Brain microvascular endothelial cell (primary cell): ENCODE data around the gene CRY1.
A peak's percentile ranks its signal among the peaks of the same experiment; 100 is the strongest.
"Not testable (repeated sequence)": the region's sequence is repeated elsewhere in the genome, so short reads cannot be mapped to it uniquely, and the experiment has no call there.

Experiments
- DNase-seq: peaks from one replicate; pipeline ENCODE4 v3.0.0-alpha.2; 2020
- H3K27ac ChIP-seq: fragments of 250-450 bp; sonication (Bioruptor Pico); 2 replicates; pipeline ENCODE4 v1.5.1; 2020; ENCODE audit warnings: mild to moderate bottlenecking, moderate library complexity
- H3K27me3 ChIP-seq: fragments of 250-450 bp; sonication (Bioruptor Pico); replicated peaks from 2 replicates; pipeline ENCODE4 v1.5.1; 2020; ENCODE audit warnings: mild to moderate bottlenecking
- H3K36me3 ChIP-seq: fragments of 250-450 bp; sonication (Bioruptor Pico); replicated peaks from 2 replicates; pipeline ENCODE4 v1.5.1; 2020; ENCODE audit warnings: mild to moderate bottlenecking
- H3K4me3 ChIP-seq: 2 replicates; pipeline ENCODE4 v1.5.1; 2011; ENCODE audit warnings: low read depth, mild to moderate bottlenecking, control low read depth, low read length, moderate library complexity
- in situ Hi-C: cut with HindIII; loops from 2 replicates; pipeline ENCODE4 v1.10.0; 2017; ENCODE audit warnings: low sequenced_read_pairs, low pct_ligation_motif_present
- TF ChIP-seq, protein P1 (sequence below): IDR thresholded peaks from 2 replicates; pipeline ENCODE4 v1.5.1; 2011; ENCODE audit warnings: low read depth, mild to moderate bottlenecking, moderate library complexity, low read length, control low read depth, inconsistent platforms; ENCODE audit errors: missing control alignments

Gene CRY1

DNA sequence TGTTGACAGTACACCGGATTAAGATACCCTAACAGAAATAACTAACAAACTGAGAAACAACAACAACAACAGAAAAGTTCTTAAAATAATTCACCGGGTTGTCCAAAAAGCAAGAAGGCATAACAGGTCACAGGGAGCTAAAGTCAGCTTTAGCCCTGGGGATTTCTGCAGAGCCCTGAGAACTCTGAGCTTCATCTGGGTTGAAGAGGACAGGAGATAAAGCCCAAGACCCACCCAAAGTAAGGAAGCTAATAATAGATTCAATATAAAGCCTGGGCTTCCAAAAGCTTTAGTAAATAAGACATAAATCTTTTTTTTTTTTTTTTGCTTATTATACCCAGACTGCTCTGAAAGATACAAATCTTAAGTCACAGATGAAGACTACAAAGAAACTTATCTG lies 62.3 kb downstream of the CRY1 start:
- Histone ChIP-seq H3K27me3 (no peaks in the 10 kb centered on the region), H3K36me3 (no peaks in the 10 kb centered on the region), H3K27ac (no peak overlapping the region), H3K4me3 (no peak overlapping the region)
- no peak for DNase-seq
- TF ChIP-seq, protein P1, sequence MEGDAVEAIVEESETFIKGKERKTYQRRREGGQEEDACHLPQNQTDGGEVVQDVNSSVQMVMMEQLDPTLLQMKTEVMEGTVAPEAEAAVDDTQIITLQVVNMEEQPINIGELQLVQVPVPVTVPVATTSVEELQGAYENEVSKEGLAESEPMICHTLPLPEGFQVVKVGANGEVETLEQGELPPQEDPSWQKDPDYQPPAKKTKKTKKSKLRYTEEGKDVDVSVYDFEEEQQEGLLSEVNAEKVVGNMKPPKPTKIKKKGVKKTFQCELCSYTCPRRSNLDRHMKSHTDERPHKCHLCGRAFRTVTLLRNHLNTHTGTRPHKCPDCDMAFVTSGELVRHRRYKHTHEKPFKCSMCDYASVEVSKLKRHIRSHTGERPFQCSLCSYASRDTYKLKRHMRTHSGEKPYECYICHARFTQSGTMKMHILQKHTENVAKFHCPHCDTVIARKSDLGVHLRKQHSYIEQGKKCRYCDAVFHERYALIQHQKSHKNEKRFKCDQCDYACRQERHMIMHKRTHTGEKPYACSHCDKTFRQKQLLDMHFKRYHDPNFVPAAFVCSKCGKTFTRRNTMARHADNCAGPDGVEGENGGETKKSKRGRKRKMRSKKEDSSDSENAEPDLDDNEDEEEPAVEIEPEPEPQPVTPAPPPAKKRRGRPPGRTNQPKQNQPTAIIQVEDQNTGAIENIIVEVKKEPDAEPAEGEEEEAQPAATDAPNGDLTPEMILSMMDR, result no peak
- in situ Hi-C loops, result no loop called here

DNA sequence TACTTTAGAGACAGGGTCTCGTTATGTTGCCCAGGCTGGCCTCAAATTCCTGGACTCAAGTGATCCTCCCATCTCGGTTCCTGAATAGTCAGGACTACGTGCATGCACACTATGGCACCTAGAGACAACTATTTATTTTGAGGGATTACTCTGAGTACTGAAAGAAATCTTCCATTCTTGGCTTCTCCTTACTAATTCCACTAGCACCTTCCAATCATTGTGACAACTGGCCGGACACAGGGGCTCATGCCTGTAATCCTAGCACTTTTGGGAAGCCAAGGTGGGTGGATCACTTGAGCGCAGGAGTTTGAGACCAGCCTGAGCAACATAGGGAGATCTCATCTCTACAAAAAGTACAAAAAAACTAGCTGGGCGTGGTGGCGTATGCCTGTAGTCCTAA lies 64.3 kb downstream of the CRY1 start:
- Histone ChIP-seq H3K27ac (no peak overlapping the region), H3K27me3 (no peaks in the 10 kb centered on the region), H3K36me3 (no peaks in the 10 kb centered on the region), H3K4me3 (no peak overlapping the region)
- in situ Hi-C loops, result no loop called here
- TF ChIP-seq, protein P1, result no peak
- DNase-seq, result no peak

DNA sequence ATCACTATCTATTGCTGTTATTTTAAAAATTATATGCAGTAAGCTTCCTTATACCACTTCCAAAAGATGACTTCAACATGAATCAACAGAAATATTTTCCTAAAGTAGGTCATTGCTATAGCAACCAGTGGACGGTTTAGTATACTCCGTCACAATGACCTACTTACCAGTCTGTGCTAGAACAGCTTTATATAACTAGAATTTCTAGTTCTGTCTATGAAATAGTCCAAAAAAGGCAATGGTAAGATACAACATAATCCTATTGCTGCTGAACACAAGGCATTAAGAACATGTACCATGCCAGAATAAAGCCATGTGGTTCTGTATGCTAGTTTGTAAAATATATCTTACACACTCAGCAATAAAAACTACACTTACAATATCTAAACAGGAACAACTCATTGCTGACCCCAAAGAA lies 65.7 kb downstream of the CRY1 start:
- in situ Hi-C loops, result no loop called here
- H3K4me3 ChIP-seq, result no peak overlapping the region

DNA sequence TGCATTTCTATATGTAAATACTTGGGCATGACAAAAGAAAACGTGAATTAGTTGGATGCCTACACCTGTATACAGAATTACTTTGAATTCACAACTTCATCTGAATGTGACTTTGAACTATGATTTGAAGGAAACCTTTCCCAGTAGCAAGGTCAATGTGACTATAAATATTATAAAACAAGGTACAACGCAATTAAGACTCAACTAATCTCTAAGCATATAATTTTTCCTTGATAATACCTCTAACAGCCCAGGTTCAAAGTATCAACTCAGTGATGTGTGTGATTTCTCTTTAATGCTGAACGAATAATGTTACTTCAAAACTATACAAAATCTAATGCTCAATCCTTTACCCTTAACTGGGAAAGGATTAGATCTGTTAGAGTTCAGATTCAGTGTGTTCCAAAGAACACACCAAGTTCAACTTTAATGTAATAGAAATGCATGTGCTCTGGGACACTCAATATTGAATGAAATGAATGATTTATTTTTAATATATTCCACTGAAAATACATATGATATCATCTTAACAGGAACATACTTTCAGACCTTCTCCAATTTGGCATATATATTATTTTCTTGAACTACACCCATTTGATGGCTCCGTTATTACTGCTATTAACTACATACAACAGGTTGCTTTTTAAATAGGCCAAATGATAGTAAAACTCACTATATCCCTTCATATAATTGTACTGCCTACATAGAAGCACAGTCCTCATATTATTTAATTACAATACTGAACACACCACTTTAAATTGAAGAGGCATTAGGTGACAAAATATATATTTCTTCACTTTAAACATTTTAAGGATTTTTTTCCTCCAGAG lies 66.3 kb downstream of the CRY1 start:
- H3K36me3 ChIP-seq, result no peaks in the 10 kb centered on the region
- no peaks in the 10 kb centered on the region for H3K27me3 ChIP-seq
- DNase-seq, result no peak
- in situ Hi-C loops, result no loop called here
- no peak overlapping the region for H3K4me3 ChIP-seq
- peak overlapping the region; percentile 97 for H3K27ac ChIP-seq
- TF ChIP-seq, protein P1, result no peak

More for the DNA sequence above, 65.7 kb downstream of the CRY1 start:
- H3K36me3 ChIP-seq, result no peaks in the 10 kb centered on the region
- peak; percentile 92 for DNase-seq
- TF ChIP-seq, protein P1, result no peak
- H3K27ac ChIP-seq, result peak overlapping the region; percentile 97
- H3K27me3 ChIP-seq, result no peaks in the 10 kb centered on the region

DNA sequence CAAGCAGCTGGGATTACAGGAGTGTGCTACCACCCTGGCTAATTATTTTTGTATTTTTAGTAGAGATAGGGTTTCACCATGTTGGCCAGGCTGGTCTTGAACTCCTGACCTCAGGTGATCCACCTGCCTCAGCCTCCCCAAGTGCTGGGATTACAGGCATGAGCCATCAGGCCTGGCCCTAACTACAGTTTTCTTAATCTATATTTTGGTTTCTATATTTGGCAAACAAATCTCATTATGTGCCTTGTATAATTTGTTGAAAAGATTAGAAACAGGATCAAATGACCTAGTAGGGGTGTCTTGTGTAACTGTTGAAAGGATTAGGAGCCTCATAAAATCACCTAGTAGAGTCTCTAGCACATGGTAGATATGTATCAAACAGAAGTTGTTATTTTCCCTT lies 67.0 kb downstream of the CRY1 start:
- H3K27ac ChIP-seq, result peak overlapping the region; percentile 97
- in situ Hi-C loops, H3K4me3 ChIP-seq, H3K27me3 ChIP-seq, H3K36me3 ChIP-seq, DNase-seq: not testable (repeated sequence)

DNA sequence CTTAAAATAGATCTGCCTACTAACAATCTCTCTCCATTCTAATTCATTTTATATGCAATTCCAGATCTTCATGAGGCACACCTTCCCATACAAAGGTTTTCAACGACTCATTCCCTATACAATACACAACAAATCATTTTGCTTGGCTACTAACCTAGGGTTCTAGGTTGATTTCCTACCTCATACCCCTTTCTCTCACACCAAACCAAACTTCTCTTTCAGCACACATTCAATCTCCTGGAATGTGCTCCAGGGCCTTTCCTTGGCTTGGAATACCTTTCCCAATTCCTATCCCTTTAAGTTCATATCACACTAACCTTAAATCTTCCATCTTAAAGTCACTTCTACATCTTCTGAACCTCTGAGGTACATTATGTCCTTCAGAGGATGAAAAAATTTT lies 67.7 kb downstream of the CRY1 start:
- no peak overlapping the region for H3K27ac ChIP-seq
- no peak for DNase-seq
- no peaks in the 10 kb centered on the region for H3K27me3 ChIP-seq
- TF ChIP-seq, protein P1, result no peak
- no peaks in the 10 kb centered on the region for H3K36me3 ChIP-seq
- in situ Hi-C loops, result no loop called here
- H3K4me3 ChIP-seq, result no peak overlapping the region
